Breast epithelium (tissue), 4 donors: ENCODE measurements around the gene MLLT10. TPM values are rescaled to one million over a fixed set of nuclear protein-coding genes. Genes with fewer than 3 reads are reported as not detected.

Experiments
- DNase-seq, 2 donors: peaks; one replicate each; pipeline ENCODE4 v3.0.0-alpha.2; 2019; ENCODE audit warnings: low spot score in 2 of 2
- H3K27ac ChIP-seq, 2 donors: fragments of 200-600 bp; sonication (generic) in 1 of 2; one replicate each; pipeline ENCODE4 v1.5.1; 2016 to 2019; ENCODE audit warnings: mild to moderate bottlenecking in 1 of 2
- H3K27me3 ChIP-seq, 2 donors: fragments of 200-600 bp; sonication (generic) in 1 of 2; one replicate each; pipeline versions ENCODE4 v1.5.1 to v1.6.0; 2017 to 2019; ENCODE audit warnings: control low read depth in 1 of 2, mild to moderate bottlenecking in 1 of 2
- H3K36me3 ChIP-seq: fragments of 200-600 bp; one replicate; pipeline ENCODE4 v1.5.1; 2019
- H3K4me1 ChIP-seq, 2 donors: fragments of 200-600 bp; sonication (generic); one replicate each; pipeline ENCODE4 v1.5.1; 2016 to 2019; ENCODE audit warnings: control low read depth in 1 of 2
- H3K4me3 ChIP-seq, 3 donors: fragments of 200-600 bp; sonication (generic); 1 replicate in 2 of 3; 2 replicates in 1 of 3; pipeline ENCODE4 v1.5.1; 2016 to 2019; ENCODE audit warnings: mild to moderate bottlenecking in 3 of 3, moderate library complexity in 2 of 3
- H3K9me3 ChIP-seq, 2 donors: fragments of 200-600 bp; sonication (generic) in 1 of 2; one replicate each; pipeline ENCODE4 v1.5.1; 2016 to 2019; ENCODE audit warnings: control low read depth in 1 of 2
- POLR2A ChIP-seq: fragments of 450-650 bp; IDR thresholded peaks from one replicate; pipeline ENCODE4 v1.6.1; 2016; ENCODE audit warnings: antibody characterized with exemption, mild to moderate bottlenecking, moderate library complexity
- POLR2AphosphoS5 ChIP-seq, 3 donors: sonication (generic); formaldehyde crosslinking; IDR thresholded peaks; one replicate each; pipeline ENCODE4 v1.6.1; 2017; ENCODE audit warnings: antibody characterized with exemption in 3 of 3
- intact Hi-C: fragments of 100-400 bp; cut with DNase I; formaldehyde crosslinking; loops from one replicate; pipeline ENCODE4 v1.15.1; 2023; ENCODE audit warnings: low total_unique reads
- total RNA-seq, 3 donors: library from RNA; depleted of rRNA; stranded (reverse); fragments of >200 nt; gene quantifications; one replicate each; pipeline ENCODE4 v1.1.0, GENCODE V29; 2016
- TF ChIP-seq, protein P1 (sequence below), 3 donors: fragments of 450-650 bp; IDR thresholded peaks; one replicate each; pipeline ENCODE4 v1.5.1; 2016 to 2017; ENCODE audit warnings: antibody characterized with exemption in 3 of 3, mild to moderate bottlenecking in 3 of 3, moderate library complexity in 3 of 3

MLLT10 gene
- total RNA-seq, 3 donors from 2014 or later, result 45.6 to 74.6 (median 58.0) TPM

GRCh38 chr10:21522631-21523406 is 11.2 kb upstream of the MLLT10 start:
- intact Hi-C loops, result no loop called here
- peak overlapping the region; percentile 8 to 38 for H3K27ac ChIP-seq
- no peak for DNase-seq

GRCh38 chr10:21523557-21524008 is 10.4 kb upstream of the MLLT10 start:
- Histone ChIP-seq H3K36me3 (no peaks in the 10 kb centered on the region), H3K9me3 (no peaks in the 10 kb centered on the region), H3K4me1 (no peaks in the 10 kb centered on the region), H3K27ac (peak overlapping the region in 1 of 2 donors; percentile 38), H3K27me3 (peaks cover 0 to 12% of the 10 kb centered on the region in 2 donors), H3K4me3 (no peak overlapping the region)
- TF ChIP-seq POLR2AphosphoS5 (IDR thresholded peaks at IDR 0.05), result no peak
- no peak for TF ChIP-seq POLR2A
- TF ChIP-seq, protein P1, sequence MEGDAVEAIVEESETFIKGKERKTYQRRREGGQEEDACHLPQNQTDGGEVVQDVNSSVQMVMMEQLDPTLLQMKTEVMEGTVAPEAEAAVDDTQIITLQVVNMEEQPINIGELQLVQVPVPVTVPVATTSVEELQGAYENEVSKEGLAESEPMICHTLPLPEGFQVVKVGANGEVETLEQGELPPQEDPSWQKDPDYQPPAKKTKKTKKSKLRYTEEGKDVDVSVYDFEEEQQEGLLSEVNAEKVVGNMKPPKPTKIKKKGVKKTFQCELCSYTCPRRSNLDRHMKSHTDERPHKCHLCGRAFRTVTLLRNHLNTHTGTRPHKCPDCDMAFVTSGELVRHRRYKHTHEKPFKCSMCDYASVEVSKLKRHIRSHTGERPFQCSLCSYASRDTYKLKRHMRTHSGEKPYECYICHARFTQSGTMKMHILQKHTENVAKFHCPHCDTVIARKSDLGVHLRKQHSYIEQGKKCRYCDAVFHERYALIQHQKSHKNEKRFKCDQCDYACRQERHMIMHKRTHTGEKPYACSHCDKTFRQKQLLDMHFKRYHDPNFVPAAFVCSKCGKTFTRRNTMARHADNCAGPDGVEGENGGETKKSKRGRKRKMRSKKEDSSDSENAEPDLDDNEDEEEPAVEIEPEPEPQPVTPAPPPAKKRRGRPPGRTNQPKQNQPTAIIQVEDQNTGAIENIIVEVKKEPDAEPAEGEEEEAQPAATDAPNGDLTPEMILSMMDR (IDR thresholded peaks at IDR 0.05), result no peak
- intact Hi-C loops, result no loop called here
- DNase-seq, result no peak

More at GRCh38 chr10:21522631-21523406, 11.2 kb upstream of the MLLT10 start:
- Histone ChIP-seq H3K4me3 (no peak overlapping the region), H3K36me3 (no peaks in the 10 kb centered on the region), H3K9me3 (no peaks in the 10 kb centered on the region), H3K4me1 (no peaks in the 10 kb centered on the region), H3K27me3 (peaks cover 0 to 16% of the 10 kb centered on the region in 2 donors)
- TF ChIP-seq, protein P1 (IDR thresholded peaks at IDR 0.05), result no peak
- no peak for TF ChIP-seq POLR2AphosphoS5 (IDR thresholded peaks at IDR 0.05)
- no peak for TF ChIP-seq POLR2A

- Histone ChIP-seq H3K27ac (peak overlapping the region; percentile 97 to 98), H3K36me3 (no peaks in the 10 kb centered on the region), H3K4me1 (no peaks in the 10 kb centered on the region), H3K27me3 (peaks cover 0 to 8% of the 10 kb centered on the region in 2 donors), H3K9me3 (no peaks in the 10 kb centered on the region), H3K4me3 (peak overlapping the region; percentile 64 to 77 (median 69))
- intact Hi-C loops, result no loop called here
- DNase-seq, result no peak
- TF ChIP-seq, protein P1 (IDR thresholded peaks at IDR 0.05), result no peak
- TF ChIP-seq POLR2A (no peak), POLR2AphosphoS5 (IDR thresholded peaks at IDR 0.05) (no peak)
These were observed 9.9 kb upstream of the MLLT10 start for GRCh38 chr10:21524131-21524525.

DNA sequence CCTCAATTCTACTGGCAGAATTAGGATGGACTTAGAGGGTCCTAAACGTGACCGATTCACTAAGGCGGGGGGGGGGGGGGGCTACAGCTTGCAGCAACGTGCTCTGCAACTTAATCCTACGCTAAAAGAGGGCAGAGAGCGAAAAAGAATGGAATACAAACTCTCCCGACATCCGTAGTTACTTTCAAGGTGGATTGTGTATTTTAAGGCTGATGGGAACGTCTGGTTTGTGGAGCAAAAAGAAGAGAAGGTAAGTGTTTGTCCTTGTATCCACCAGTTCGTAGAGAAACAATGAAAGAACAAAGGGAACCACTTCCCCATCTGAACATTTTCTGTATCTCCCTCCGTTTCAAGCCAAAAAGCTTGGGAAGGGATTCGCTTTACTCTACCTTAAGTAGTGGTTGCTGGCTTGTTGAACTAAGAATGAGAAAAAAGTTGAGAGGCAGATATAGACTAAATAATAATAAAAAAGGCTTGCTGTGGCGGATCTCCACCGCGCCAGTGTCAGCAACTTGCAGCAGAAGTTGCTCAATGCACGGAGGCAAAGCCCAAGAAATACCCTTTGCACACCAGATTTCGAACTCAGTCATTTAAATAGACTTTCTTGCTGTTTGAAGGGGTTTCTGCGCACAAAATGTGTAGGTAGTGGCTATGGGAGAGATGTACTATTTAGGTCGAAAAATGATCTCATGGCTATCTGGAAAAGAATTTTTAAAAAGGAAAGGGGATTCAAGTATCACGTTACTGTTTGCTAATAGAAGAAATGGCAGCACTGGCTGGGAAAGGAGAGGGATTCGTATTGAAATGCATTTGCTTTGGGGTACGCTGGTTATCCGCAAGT is 9.3 kb upstream of the MLLT10 start:
- no peak for DNase-seq
- TF ChIP-seq POLR2AphosphoS5 (IDR thresholded peaks at IDR 0.05), result no peak
- no peaks in the 10 kb centered on the region for H3K4me1 ChIP-seq
- H3K27me3 ChIP-seq, result peaks cover 0 to 6% of the 10 kb centered on the region in 2 donors
- H3K4me3 ChIP-seq, result peak overlapping the region; percentile 64 to 77 (median 69)
- H3K27ac ChIP-seq, result peak overlapping the region; percentile 97 to 98
- H3K9me3 ChIP-seq, result no peaks in the 10 kb centered on the region
- H3K36me3 ChIP-seq, result no peaks in the 10 kb centered on the region
- intact Hi-C loops, result no loop called here

GRCh38 chr10:21525367-21526187 is 8.5 kb upstream of the MLLT10 start, which contains the start of gene SKIDA1:
SKIDA1 (minus strand) TSS chr10:21525682; CDS start chr10:21517822, 7,860 bp downstream.
- Histone ChIP-seq H3K27ac (peak within 1 kb of the TSS; percentile 97 to 98), H3K4me3 (peak within 1 kb of the TSS; percentile 64 to 77 (median 69)), H3K9me3 (no peaks in the 10 kb centered on the region), H3K36me3 (no peaks in the 10 kb centered on the region), H3K27me3 (peaks cover 0 to 6% of the 10 kb centered on the region in 2 donors), H3K4me1 (no peaks in the 10 kb centered on the region)
- intact Hi-C loops, result no loop called here
- TF ChIP-seq, protein P1 (IDR thresholded peaks at IDR 0.05), result no peak
- TF ChIP-seq POLR2AphosphoS5 (IDR thresholded peaks at IDR 0.05) (peak in 2 of 3 donors; percentile 23 to 37), POLR2A (peak; percentile 25)
- DNase-seq, result peak; percentile 80
